ENCODE measurements around the gene METTL22. TPM values are rescaled to one million over a fixed set of nuclear protein-coding genes. Genes with fewer than 3 reads are reported as not detected.

Gene METTL22
- total RNA-seq, 1 donor from 2014 or later, result 39.0 TPM

- H3K9me3 Mint-ChIP-seq, result no peaks in the 10 kb centered on the region
- no peak for DNase-seq (ENCODE audit: low spot score)
- peaks cover 23% of the 10 kb centered on the region for H3K27me3 Mint-ChIP-seq (ENCODE audit: low read depth)
- no peak overlapping the region for H3K4me3 Mint-ChIP-seq (ENCODE audit: low read depth)
- intact Hi-C loops (cut with micrococcal nuclease), result no loop called here
- peaks cover 3% of the 10 kb centered on the region for H3K4me1 Mint-ChIP-seq (ENCODE audit: low read depth)
- H3K36me3 Mint-ChIP-seq (ENCODE audit: low read depth), result no peaks in the 10 kb centered on the region
- no peak overlapping the region for H3K27ac Mint-ChIP-seq
These were observed 36.5 kb upstream of the METTL22 start for GRCh38 chr16:8585041-8585440.

- Mint-ChIP-seq H3K36me3 (ENCODE audit: low read depth) (no peaks in the 10 kb centered on the region), H3K27me3 (ENCODE audit: low read depth) (peaks cover 25% of the 10 kb centered on the region)
- intact Hi-C loops (cut with micrococcal nuclease), result no loop called here
These were observed 35.6 kb upstream of the METTL22 start for GRCh38 chr16:8585857-8586256.

GRCh38 chr16:8587065-8587464 lies 34.4 kb upstream of the METTL22 start:
- no peak overlapping the region for H3K27ac Mint-ChIP-seq
- H3K4me1 Mint-ChIP-seq (ENCODE audit: low read depth), result peaks cover under 1% of the 10 kb centered on the region
- H3K36me3 Mint-ChIP-seq (ENCODE audit: low read depth), result no peaks in the 10 kb centered on the region
- H3K4me3 Mint-ChIP-seq (ENCODE audit: low read depth), result no peak overlapping the region
- DNase-seq (ENCODE audit: low spot score), result no peak
- no peaks in the 10 kb centered on the region for H3K9me3 Mint-ChIP-seq
- H3K27me3 Mint-ChIP-seq (ENCODE audit: low read depth), result peaks cover 25% of the 10 kb centered on the region
- intact Hi-C loops (cut with micrococcal nuclease), result no loop called here

More at GRCh38 chr16:8585857-8586256, 35.6 kb upstream of the METTL22 start:
- Mint-ChIP-seq H3K4me3 (ENCODE audit: low read depth) (no peak overlapping the region), H3K27ac (no peak overlapping the region), H3K9me3 (no peaks in the 10 kb centered on the region), H3K4me1 (ENCODE audit: low read depth) (peaks cover 3% of the 10 kb centered on the region)
- DNase-seq (ENCODE audit: low spot score), result no peak

GRCh38 chr16:8588682-8589056 lies 32.8 kb upstream of the METTL22 start:
- peaks cover 25% of the 10 kb centered on the region for H3K27me3 Mint-ChIP-seq (ENCODE audit: low read depth)
- no peak overlapping the region for H3K27ac Mint-ChIP-seq
- H3K36me3 Mint-ChIP-seq (ENCODE audit: low read depth), result no peaks in the 10 kb centered on the region
- H3K9me3 Mint-ChIP-seq, result no peaks in the 10 kb centered on the region
- DNase-seq (ENCODE audit: low spot score), result no peak
- no peaks in the 10 kb centered on the region for H3K4me1 Mint-ChIP-seq (ENCODE audit: low read depth)
- no peak overlapping the region for H3K4me3 Mint-ChIP-seq (ENCODE audit: low read depth)
- intact Hi-C loops (cut with micrococcal nuclease), result no loop called here

GRCh38 chr16:8589057-8589899 lies 32.2 kb upstream of the METTL22 start:
- no peaks in the 10 kb centered on the region for H3K9me3 Mint-ChIP-seq
- no peak for DNase-seq (ENCODE audit: low spot score)
- H3K4me3 Mint-ChIP-seq (ENCODE audit: low read depth), result no peak overlapping the region
- no peak overlapping the region for H3K27ac Mint-ChIP-seq
- no peaks in the 10 kb centered on the region for H3K4me1 Mint-ChIP-seq (ENCODE audit: low read depth)
- intact Hi-C loops (cut with micrococcal nuclease), result no loop called here
- no peaks in the 10 kb centered on the region for H3K36me3 Mint-ChIP-seq (ENCODE audit: low read depth)
- H3K27me3 Mint-ChIP-seq (ENCODE audit: low read depth), result peaks cover 25% of the 10 kb centered on the region

GRCh38 chr16:8589900-8590688 lies 31.4 kb upstream of the METTL22 start, which contains the start of gene TMEM114:
Gene TMEM114 (minus strand): TSS chr16:8590511. CDS start chr16:8589838, 673 bp downstream.
- Mint-ChIP-seq H3K4me3 (ENCODE audit: low read depth) (no peak within 1 kb of the TSS), H3K9me3 (no peaks in the 10 kb centered on the region), H3K36me3 (ENCODE audit: low read depth) (no peaks in the 10 kb centered on the region), H3K27ac (no peak within 1 kb of the TSS), H3K27me3 (ENCODE audit: low read depth) (peaks cover 25% of the 10 kb centered on the region), H3K4me1 (ENCODE audit: low read depth) (no peaks in the 10 kb centered on the region)
- intact Hi-C loops (cut with micrococcal nuclease), result no loop called here
- no peak for DNase-seq (ENCODE audit: low spot score)

GRCh38 chr16:8590811-8591210 lies 30.7 kb upstream of the METTL22 start:
- Mint-ChIP-seq H3K9me3 (no peaks in the 10 kb centered on the region), H3K36me3 (ENCODE audit: low read depth) (no peaks in the 10 kb centered on the region), H3K4me1 (ENCODE audit: low read depth) (no peaks in the 10 kb centered on the region), H3K27me3 (ENCODE audit: low read depth) (peaks cover 24% of the 10 kb centered on the region), H3K4me3 (ENCODE audit: low read depth) (no peak overlapping the region), H3K27ac (no peak overlapping the region)
- intact Hi-C loops (cut with micrococcal nuclease), result no loop called here
- DNase-seq (ENCODE audit: low spot score), result no peak

GRCh38 chr16:8591451-8591850 lies 30.0 kb upstream of the METTL22 start:
- no peaks in the 10 kb centered on the region for H3K4me1 Mint-ChIP-seq (ENCODE audit: low read depth)
- H3K27ac Mint-ChIP-seq, result no peak overlapping the region
- no peaks in the 10 kb centered on the region for H3K36me3 Mint-ChIP-seq (ENCODE audit: low read depth)
- intact Hi-C loops (cut with micrococcal nuclease), result no loop called here
- H3K9me3 Mint-ChIP-seq, result peaks cover 4% of the 10 kb centered on the region
- no peak overlapping the region for H3K4me3 Mint-ChIP-seq (ENCODE audit: low read depth)
- no peak for DNase-seq (ENCODE audit: low spot score)
- H3K27me3 Mint-ChIP-seq (ENCODE audit: low read depth), result peaks cover 21% of the 10 kb centered on the region

- H3K36me3 Mint-ChIP-seq (ENCODE audit: low read depth), result no peaks in the 10 kb centered on the region
- peaks cover 5% of the 10 kb centered on the region for H3K27me3 Mint-ChIP-seq (ENCODE audit: low read depth)
- H3K9me3 Mint-ChIP-seq, result peaks cover 4% of the 10 kb centered on the region
- H3K27ac Mint-ChIP-seq, result no peak overlapping the region
- H3K4me3 Mint-ChIP-seq (ENCODE audit: low read depth), result no peak overlapping the region
- no peak for DNase-seq (ENCODE audit: low spot score)
- H3K4me1 Mint-ChIP-seq (ENCODE audit: low read depth), result no peaks in the 10 kb centered on the region
- intact Hi-C loops (cut with micrococcal nuclease), result no loop called here
These were observed 27.3 kb upstream of the METTL22 start for GRCh38 chr16:8594149-8594666.

GRCh38 chr16:8595783-8596182 lies 25.7 kb upstream of the METTL22 start:
- intact Hi-C loops (cut with micrococcal nuclease), result no loop called here
- H3K4me3 Mint-ChIP-seq (ENCODE audit: low read depth), result no peak overlapping the region
- H3K9me3 Mint-ChIP-seq, result peaks cover 4% of the 10 kb centered on the region
- no peaks in the 10 kb centered on the region for H3K36me3 Mint-ChIP-seq (ENCODE audit: low read depth)
- no peak for DNase-seq (ENCODE audit: low spot score)
- H3K27ac Mint-ChIP-seq, result no peak overlapping the region
- H3K27me3 Mint-ChIP-seq (ENCODE audit: low read depth), result no peaks in the 10 kb centered on the region
- H3K4me1 Mint-ChIP-seq (ENCODE audit: low read depth), result no peaks in the 10 kb centered on the region

GRCh38 chr16:8596581-8596980 lies 24.9 kb upstream of the METTL22 start:
- peaks cover 4% of the 10 kb centered on the region for H3K9me3 Mint-ChIP-seq
- H3K27ac Mint-ChIP-seq, result no peak overlapping the region
- intact Hi-C loops (cut with micrococcal nuclease), result no loop called here
- H3K36me3 Mint-ChIP-seq (ENCODE audit: low read depth), result no peaks in the 10 kb centered on the region
- H3K4me1 Mint-ChIP-seq (ENCODE audit: low read depth), result no peaks in the 10 kb centered on the region
- no peak for DNase-seq (ENCODE audit: low spot score)
- H3K4me3 Mint-ChIP-seq (ENCODE audit: low read depth), result no peak overlapping the region
- no peaks in the 10 kb centered on the region for H3K27me3 Mint-ChIP-seq (ENCODE audit: low read depth)

- Mint-ChIP-seq H3K4me3 (ENCODE audit: low read depth) (no peak overlapping the region), H3K4me1 (ENCODE audit: low read depth) (no peaks in the 10 kb centered on the region), H3K36me3 (ENCODE audit: low read depth) (no peaks in the 10 kb centered on the region), H3K27ac (no peak overlapping the region), H3K27me3 (ENCODE audit: low read depth) (peaks cover 2% of the 10 kb centered on the region), H3K9me3 (peaks cover 4% of the 10 kb centered on the region)
- intact Hi-C loops (cut with micrococcal nuclease), result no loop called here
- DNase-seq (ENCODE audit: low spot score), result no peak
These were observed 21.2 kb upstream of the METTL22 start for GRCh38 chr16:8600144-8600775.
